Mucosa of stomach (tissue), 1 donor: ENCODE measurements around the gene GRIK3.

Experiments used
- H3K27me3 ChIP-seq: one replicate; pipeline ENCODE4 v1.7.0; 2013; ENCODE audit warnings: mild to moderate bottlenecking, low read length; ENCODE audit not compliant: control insufficient read depth, insufficient read depth
- H3K36me3 ChIP-seq: one replicate; pipeline ENCODE4 v1.7.0; 2013; ENCODE audit warnings: low read length; ENCODE audit not compliant: control insufficient read depth, insufficient read depth
- H3K4me1 ChIP-seq: one replicate; pipeline ENCODE4 v1.7.0; 2013; ENCODE audit warnings: mild to moderate bottlenecking, low read length; ENCODE audit not compliant: control insufficient read depth, insufficient read depth
- H3K4me3 ChIP-seq: one replicate; pipeline ENCODE4 v1.7.0; 2013; ENCODE audit warnings: low read length
- H3K9ac ChIP-seq: one replicate; pipeline ENCODE4 v1.7.0; 2013; ENCODE audit warnings: mild to moderate bottlenecking, low read length, moderate library complexity
- H3K9me3 ChIP-seq: one replicate; pipeline ENCODE4 v1.7.0; 2013; ENCODE audit warnings: mild to moderate bottlenecking, low read length, moderate library complexity; ENCODE audit not compliant: control insufficient read depth
- donor health status: Pancreatic carcinoma.

GRIK3 gene

DNA sequence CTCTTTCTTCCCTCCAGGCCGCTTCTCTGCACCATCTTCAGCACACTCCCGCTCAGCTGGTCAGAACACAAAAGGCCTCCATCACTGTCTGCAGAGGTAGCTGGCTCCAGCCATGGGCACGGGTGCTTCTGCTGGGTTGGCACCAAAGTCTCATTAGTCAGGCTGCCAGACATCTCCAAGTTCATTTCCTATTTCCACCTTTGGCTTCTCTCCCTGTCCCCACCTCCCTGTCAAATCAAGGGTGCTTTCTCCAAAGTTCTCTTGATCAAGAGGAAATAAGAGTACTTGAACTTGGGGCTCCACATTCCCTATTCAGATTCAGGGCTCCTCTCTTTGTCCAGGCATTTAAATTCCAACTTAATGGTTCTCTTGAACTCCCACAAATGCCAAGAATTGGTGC is 33.9 kb upstream of the GRIK3 start:
- Histone ChIP-seq H3K4me3 (no peak overlapping the region), H3K36me3 (no peaks in the 10 kb centered on the region), H3K27me3 (no peaks in the 10 kb centered on the region), H3K4me1 (no peaks in the 10 kb centered on the region), H3K9me3 (no peaks in the 10 kb centered on the region), H3K9ac (no peak overlapping the region)

GRCh38 chr1:37064039-37064438 is 29.7 kb upstream of the GRIK3 start:
- no peak overlapping the region for H3K4me3 ChIP-seq
- no peaks in the 10 kb centered on the region for H3K27me3 ChIP-seq
- H3K9ac ChIP-seq = no peak overlapping the region
- no peaks in the 10 kb centered on the region for H3K36me3 ChIP-seq
- H3K4me1 ChIP-seq = no peaks in the 10 kb centered on the region
- no peaks in the 10 kb centered on the region for H3K9me3 ChIP-seq

GRCh38 chr1:37059346-37059745 is 25.0 kb upstream of the GRIK3 start:
- Histone ChIP-seq H3K4me1 (no peaks in the 10 kb centered on the region), H3K9me3 (no peaks in the 10 kb centered on the region), H3K4me3 (no peak overlapping the region), H3K9ac (no peak overlapping the region), H3K27me3 (no peaks in the 10 kb centered on the region), H3K36me3 (no peaks in the 10 kb centered on the region)

GRCh38 chr1:37058424-37058988 is 24.2 kb upstream of the GRIK3 start:
- no peaks in the 10 kb centered on the region for H3K4me1 ChIP-seq
- no peaks in the 10 kb centered on the region for H3K9me3 ChIP-seq
- H3K36me3 ChIP-seq = no peaks in the 10 kb centered on the region
- H3K9ac ChIP-seq = no peak overlapping the region
- H3K4me3 ChIP-seq = no peak overlapping the region
- H3K27me3 ChIP-seq = no peaks in the 10 kb centered on the region

DNA sequence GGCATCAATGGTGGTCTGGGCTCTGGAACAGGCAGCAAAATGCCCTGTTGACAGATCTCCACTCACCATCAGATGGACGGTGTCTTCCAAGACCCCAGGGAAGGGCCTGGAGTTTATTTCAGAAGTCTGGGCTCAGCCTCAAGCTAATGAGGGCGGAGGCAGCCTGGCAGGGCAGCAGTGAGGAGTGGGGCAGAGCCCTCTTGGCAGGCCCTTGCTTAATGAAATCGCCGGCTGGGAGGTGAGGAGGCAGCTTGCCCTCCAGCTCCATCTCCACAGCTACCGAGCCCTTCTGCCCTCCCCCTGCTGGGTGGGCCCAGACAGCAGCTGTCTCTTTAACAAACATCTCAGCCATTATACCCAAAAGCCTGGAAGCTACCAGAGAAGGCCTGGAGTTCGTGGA is 22.0 kb upstream of the GRIK3 start:
- no peaks in the 10 kb centered on the region for H3K4me1 ChIP-seq
- no peaks in the 10 kb centered on the region for H3K36me3 ChIP-seq
- H3K9ac ChIP-seq = no peak overlapping the region
- H3K9me3 ChIP-seq = no peaks in the 10 kb centered on the region
- H3K27me3 ChIP-seq = no peaks in the 10 kb centered on the region
- H3K4me3 ChIP-seq = no peak overlapping the region

GRCh38 chr1:37055631-37056030 is 21.3 kb upstream of the GRIK3 start:
- H3K9ac ChIP-seq = no peak overlapping the region
- H3K4me3 ChIP-seq = no peak overlapping the region
- no peaks in the 10 kb centered on the region for H3K36me3 ChIP-seq
- H3K4me1 ChIP-seq = no peaks in the 10 kb centered on the region
- H3K27me3 ChIP-seq = no peaks in the 10 kb centered on the region
- no peaks in the 10 kb centered on the region for H3K9me3 ChIP-seq

- Histone ChIP-seq H3K27me3 (no peaks in the 10 kb centered on the region), H3K9ac (no peak overlapping the region), H3K4me3 (no peak overlapping the region), H3K4me1 (no peaks in the 10 kb centered on the region), H3K36me3 (no peaks in the 10 kb centered on the region), H3K9me3 (no peaks in the 10 kb centered on the region)
These were observed 18.9 kb upstream of the GRIK3 start for GRCh38 chr1:37053173-37053572.

DNA sequence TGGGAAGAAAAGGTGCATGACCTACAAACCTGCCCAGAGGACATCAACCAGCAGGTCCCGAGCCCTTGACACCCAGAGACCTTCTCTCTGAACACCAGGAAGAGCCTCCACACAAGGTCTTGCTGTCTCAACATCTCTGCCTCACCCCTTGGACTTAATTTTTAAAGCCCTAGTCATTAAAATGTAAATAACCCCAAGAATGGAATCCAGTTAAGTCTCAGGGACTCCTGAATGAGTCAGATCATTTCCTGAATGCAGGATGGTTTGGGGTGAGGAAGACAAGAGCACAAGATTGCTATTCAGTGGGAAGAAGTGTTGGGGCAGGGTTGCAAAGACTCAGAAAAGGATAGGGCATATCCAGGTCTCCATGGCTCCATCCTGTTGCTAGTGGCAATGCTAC is 17.8 kb upstream of the GRIK3 start:
- Histone ChIP-seq H3K4me3 (no peak overlapping the region), H3K9ac (no peak overlapping the region), H3K27me3 (no peaks in the 10 kb centered on the region), H3K9me3 (no peaks in the 10 kb centered on the region), H3K4me1 (no peaks in the 10 kb centered on the region), H3K36me3 (no peaks in the 10 kb centered on the region)

GRCh38 chr1:37051346-37051745 is 17.0 kb upstream of the GRIK3 start:
- Histone ChIP-seq H3K9me3 (no peaks in the 10 kb centered on the region), H3K36me3 (no peaks in the 10 kb centered on the region), H3K27me3 (no peaks in the 10 kb centered on the region), H3K4me1 (no peaks in the 10 kb centered on the region), H3K4me3 (no peak overlapping the region), H3K9ac (no peak overlapping the region)

GRCh38 chr1:37047542-37047941 is 13.2 kb upstream of the GRIK3 start:
- H3K27me3 ChIP-seq = no peaks in the 10 kb centered on the region
- H3K36me3 ChIP-seq = no peaks in the 10 kb centered on the region
- H3K4me3 ChIP-seq = no peak overlapping the region
- H3K9me3 ChIP-seq = no peaks in the 10 kb centered on the region
- H3K4me1 ChIP-seq = no peaks in the 10 kb centered on the region
- no peak overlapping the region for H3K9ac ChIP-seq

DNA sequence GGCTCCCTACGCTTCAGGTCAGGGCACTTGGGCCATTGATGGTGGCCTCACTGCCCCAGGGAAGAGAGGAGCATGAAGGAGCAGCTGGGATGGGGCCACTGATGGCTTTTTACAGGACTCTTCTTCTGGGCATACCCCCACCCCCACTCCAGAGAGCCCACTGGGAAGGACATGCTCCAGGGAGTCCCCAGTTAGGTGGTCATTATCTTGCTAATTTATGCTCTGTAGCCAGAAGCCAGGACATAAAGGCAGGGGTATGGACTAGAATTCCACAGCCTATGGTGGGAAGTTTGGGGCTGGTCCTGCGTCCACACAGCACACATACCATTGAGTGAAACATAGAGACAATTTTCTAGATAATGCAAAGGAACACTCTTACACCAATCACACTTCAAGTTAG is 8.8 kb upstream of the GRIK3 start:
- Histone ChIP-seq H3K27me3 (peaks cover 33% of the 10 kb centered on the region), H3K4me3 (no peak overlapping the region), H3K9ac (no peak overlapping the region), H3K9me3 (no peaks in the 10 kb centered on the region), H3K4me1 (no peaks in the 10 kb centered on the region), H3K36me3 (no peaks in the 10 kb centered on the region)

DNA sequence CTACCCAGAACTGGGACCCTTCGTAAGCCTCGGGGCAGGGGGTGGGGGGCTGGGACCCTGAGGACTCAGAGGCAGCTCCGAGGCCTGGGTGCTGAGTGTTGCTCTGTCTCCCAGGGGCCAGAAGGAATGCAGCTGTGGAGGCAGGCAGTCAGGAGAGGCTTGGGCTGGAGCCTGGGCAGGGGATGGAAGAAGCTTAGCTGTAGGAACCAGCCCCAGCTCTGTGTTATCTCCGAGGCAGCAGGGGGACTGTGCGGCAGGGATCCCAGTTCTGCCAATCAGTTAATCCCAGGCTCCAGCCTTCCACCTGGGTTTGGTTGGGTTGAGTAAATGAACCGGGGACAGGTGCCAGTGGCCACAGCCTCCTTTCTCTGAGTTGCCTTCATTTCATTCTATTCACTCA is 8.2 kb upstream of the GRIK3 start:
- Histone ChIP-seq H3K4me1 (no peaks in the 10 kb centered on the region), H3K9me3 (no peaks in the 10 kb centered on the region), H3K27me3 (peaks cover 39% of the 10 kb centered on the region), H3K36me3 (no peaks in the 10 kb centered on the region), H3K9ac (no peak overlapping the region), H3K4me3 (no peak overlapping the region)

GRCh38 chr1:37041483-37041882 is 7.2 kb upstream of the GRIK3 start:
- no peak overlapping the region for H3K9ac ChIP-seq
- peaks cover 47% of the 10 kb centered on the region for H3K27me3 ChIP-seq
- no peaks in the 10 kb centered on the region for H3K36me3 ChIP-seq
- H3K4me1 ChIP-seq = peaks cover 1% of the 10 kb centered on the region
- H3K9me3 ChIP-seq = no peaks in the 10 kb centered on the region
- no peak overlapping the region for H3K4me3 ChIP-seq
